ENCODE data around the gene LRRC40.

Gene LRRC40

GRCh38 chr1:70109241-70109640 is 96.1 kb downstream of the LRRC40 start:
- no peak for DNase-seq

DNA sequence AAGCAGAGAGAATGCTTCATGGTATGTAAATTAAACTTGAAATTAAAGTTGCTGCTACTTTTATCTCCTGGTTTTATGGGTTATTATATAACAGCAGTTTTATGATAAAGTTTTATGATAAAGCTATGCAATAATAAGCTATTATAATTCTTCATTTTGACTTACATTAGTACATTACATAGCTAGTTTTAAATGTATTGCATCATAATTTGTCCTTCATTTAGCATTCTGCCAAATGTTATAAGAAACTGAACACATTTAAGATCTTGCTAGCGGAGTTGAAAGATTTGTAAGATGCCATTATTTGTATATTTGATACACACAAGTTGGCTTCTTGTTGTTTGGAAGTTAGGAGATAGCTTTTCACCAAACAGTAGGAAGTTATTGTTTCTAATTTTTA is 101.6 kb downstream of the LRRC40 start:
- no peak for DNase-seq

GRCh38 chr1:70101774-70102173 is 103.6 kb downstream of the LRRC40 start:
- DNase-seq, result no peak

DNA sequence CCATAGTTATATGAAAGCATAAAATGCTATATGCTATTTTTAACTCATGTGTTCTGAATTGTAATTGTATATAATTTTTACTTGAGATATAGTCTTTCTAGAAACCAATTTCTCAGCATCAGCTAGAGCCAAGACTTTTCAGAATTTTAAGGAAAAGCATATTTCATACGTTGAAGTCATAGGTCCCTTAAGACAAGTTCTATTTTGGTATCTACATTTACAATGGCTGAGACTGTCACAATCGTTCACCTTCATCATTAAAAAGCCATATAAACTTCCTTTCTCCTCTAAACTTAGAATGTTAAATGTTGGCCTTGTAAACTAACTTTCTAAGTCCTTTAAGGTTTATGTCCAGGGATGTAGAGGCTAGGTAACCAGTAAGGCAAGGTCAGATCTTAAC is 104.1 kb downstream of the LRRC40 start:
- no peak for DNase-seq

Data from NCI-H1092 treated with DMSO at 0.1 percent for 48 hours (cell line).